Activated naive CD8-positive, alpha-beta T cell treated with anti-CD3 and anti-CD28 coated beads, Interleukin-2, amount 10 ng/mL, durations not matched to agents 7 days and 5 days (primary cell): ENCODE results near the gene ANKRD11. TPM values are rescaled to one million over a fixed set of nuclear protein-coding genes. Genes with fewer than 3 reads are reported as not detected.

Experiments
- ATAC-seq: fragments of 150-1000 bp; cut with Tn5 transposase; one replicate; pipeline ENCODE4 v1.10.0; 2021; ENCODE audit warnings: low read depth, moderate library complexity
- POLR2A ChIA-PET: fragments of 350-600 bp; sonication (Branson Sonifier 250); formaldehyde crosslinking; loops from one replicate; lab custom pipeline; 2021; ENCODE audit warnings: antibody characterized with exemption; lab: Charles Lee
- DNase-seq: peaks from one replicate; pipeline ENCODE4 v3.0.0; 2021
- H3K27ac Mint-ChIP-seq: one replicate; pipeline ENCODE4 v1.8.0; 2022; ENCODE audit warnings: mild to moderate bottlenecking, mixed read lengths
- H3K27me3 Mint-ChIP-seq: one replicate; pipeline ENCODE4 v1.8.0; 2022; ENCODE audit warnings: mild to moderate bottlenecking, moderate library complexity, mixed read lengths
- H3K36me3 Mint-ChIP-seq: one replicate; pipeline ENCODE4 v1.8.0; 2021; ENCODE audit warnings: mild to moderate bottlenecking, mixed read lengths
- H3K4me1 Mint-ChIP-seq: one replicate; pipeline ENCODE4 v1.8.0; 2021; ENCODE audit warnings: mixed read lengths
- H3K4me3 Mint-ChIP-seq: one replicate; pipeline ENCODE4 v1.8.0; 2022; ENCODE audit warnings: mild to moderate bottlenecking, moderate library complexity, mixed read lengths
- H3K9me3 Mint-ChIP-seq: one replicate; pipeline ENCODE4 v1.8.0; 2021; ENCODE audit warnings: mixed read lengths
- total RNA-seq, 2 experiments: library from RNA; stranded (reverse); gene quantifications; one replicate each; pipeline ENCODE4 v1.2.3, GENCODE V29; 2021

Gene ANKRD11
- total RNA-seq, 2 experiments from 2014 or later, result 213 to 217 TPM

DNA sequence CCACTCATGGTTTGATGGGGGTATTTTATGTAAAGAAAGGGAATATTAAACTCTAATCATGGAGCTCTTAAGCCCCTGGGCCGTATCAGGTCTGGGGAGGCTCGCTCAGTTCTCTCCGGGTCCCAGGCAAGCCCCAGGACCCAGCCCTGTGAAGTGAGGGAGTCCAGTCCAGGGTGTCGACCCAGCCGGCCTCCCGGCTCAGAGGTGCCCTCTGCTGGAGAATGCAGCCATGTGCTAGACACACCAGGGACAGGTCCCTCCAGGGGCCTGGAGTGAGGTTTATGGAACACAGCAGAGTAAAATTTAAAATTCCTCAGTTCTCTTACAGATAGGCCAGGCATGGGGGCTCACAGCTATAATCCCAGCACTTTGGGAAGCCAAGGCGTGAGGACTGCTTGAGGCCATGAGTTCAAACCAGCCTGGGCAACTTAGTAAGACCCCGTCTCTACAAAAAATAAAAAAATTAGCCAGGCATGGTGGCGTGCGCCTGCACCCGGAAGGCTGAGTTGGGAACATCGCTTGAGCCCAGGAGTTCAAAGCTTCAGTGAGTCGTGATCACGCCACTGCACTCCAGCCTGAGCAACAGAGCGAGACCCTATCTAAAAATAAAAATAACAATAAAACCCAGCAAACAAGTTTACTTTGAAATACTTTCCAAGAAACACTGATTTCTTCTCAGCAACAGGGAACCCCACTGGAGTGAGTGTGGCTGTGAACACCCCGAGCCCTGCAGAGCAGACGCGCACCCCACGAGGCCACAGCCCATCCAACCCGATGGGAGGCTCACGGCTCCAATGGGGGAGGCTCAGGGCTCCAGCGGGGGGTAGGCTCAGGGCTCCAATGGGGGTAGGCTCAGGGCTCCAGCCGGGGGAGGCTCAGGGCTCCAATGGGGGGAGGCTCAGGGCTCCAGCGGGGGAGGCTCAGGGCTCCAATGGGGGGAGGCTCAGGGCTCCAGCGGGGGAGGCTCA, 200.6 kb downstream of the ANKRD11 start:
- POLR2A ChIA-PET, result interaction anchor here (0.7 to 1.0 kb wide), 2 partner anchors 42 to 49 kb away, joined by 3 read pairs; no protein-coding TSS in a partner anchor
- Mint-ChIP-seq H3K36me3 (peaks cover 8% of the 10 kb centered on the region), H3K9me3 (no peaks in the 10 kb centered on the region), H3K4me3 (no peak overlapping the region), H3K27ac (peak overlapping the region; percentile 61), H3K27me3 (no peaks in the 10 kb centered on the region), H3K4me1 (peaks cover 6% of the 10 kb centered on the region)
- DNase-seq (peak; percentile 73), ATAC-seq (peak; percentile 91)

GRCh38 chr16:89288966-89289365, 201.4 kb downstream of the ANKRD11 start:
- H3K27me3 Mint-ChIP-seq, result no peaks in the 10 kb centered on the region
- H3K36me3 Mint-ChIP-seq, result peaks cover 8% of the 10 kb centered on the region
- H3K9me3 Mint-ChIP-seq, result no peaks in the 10 kb centered on the region
- H3K27ac Mint-ChIP-seq, result no peak overlapping the region
- H3K4me1 Mint-ChIP-seq, result peaks cover 4% of the 10 kb centered on the region
- H3K4me3 Mint-ChIP-seq, result no peak overlapping the region
- DNase-seq (no peak), ATAC-seq (no peak)
- POLR2A ChIA-PET, result interaction anchor here (0.7 to 1.0 kb wide), 2 partner anchors 41 to 48 kb away, joined by 3 read pairs; no protein-coding TSS in a partner anchor

DNA sequence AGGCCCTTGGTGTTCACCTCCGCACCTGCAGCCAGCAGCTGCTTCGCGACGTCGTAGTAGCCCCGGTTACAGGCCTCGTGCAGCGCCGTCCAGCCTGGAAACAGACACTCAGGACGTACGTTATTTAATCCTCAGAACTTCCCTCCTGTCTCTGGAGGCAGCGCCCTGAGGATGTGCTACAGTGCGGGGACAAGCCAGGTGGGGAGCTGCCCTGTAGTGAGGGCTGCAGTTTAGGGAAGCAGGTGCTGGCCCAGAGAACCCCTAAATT, 201.8 kb downstream of the ANKRD11 start:
- POLR2A ChIA-PET, result interaction anchor here (1.0 kb wide), 1 partner anchor 47 kb away, joined by 3 read pairs; no protein-coding TSS in a partner anchor
- Mint-ChIP-seq H3K9me3 (no peaks in the 10 kb centered on the region), H3K27me3 (no peaks in the 10 kb centered on the region), H3K4me1 (peaks cover 4% of the 10 kb centered on the region), H3K36me3 (peaks cover 8% of the 10 kb centered on the region), H3K4me3 (no peak overlapping the region), H3K27ac (no peak overlapping the region)
- no peak for DNase-seq
- ATAC-seq, result no peak

DNA sequence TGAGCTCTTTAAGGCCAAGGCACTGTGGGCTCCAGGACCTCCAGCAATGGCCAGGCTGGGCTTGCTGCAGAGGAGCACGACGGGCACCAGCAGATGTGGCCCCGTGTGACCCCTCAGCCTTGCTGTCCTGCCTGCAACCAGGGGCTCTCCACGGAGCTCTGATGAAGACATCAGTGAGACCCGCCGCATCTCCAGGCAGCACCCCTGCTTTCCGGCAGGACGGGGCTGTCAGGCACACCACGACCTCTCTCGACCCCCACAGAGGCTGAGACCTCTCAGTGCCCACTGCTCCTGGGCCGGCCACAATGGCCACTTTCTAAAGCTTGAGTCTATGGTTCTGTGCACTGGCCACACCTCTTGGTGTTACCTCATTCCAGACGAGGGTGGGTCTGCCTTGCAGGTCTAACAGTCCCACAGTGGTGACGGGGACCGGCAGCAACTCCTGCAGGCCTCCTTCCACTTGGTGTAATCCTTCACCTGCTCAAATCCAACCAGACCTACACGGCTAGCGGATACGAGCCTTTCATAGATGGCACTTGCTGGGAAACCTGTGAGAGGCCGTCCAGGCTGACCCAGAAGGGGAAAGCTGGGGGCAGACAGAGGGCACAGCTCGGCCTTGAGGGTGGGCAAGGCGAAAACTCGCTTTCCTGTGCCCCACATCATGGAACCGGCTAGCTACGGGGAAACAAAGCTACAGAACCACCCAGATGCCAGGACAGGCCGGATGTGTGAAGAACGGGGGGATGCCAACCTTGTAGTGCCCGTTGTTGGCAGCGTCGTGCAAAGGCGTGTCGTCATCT, 202.4 kb downstream of the ANKRD11 start:
- DNase-seq (no peak), ATAC-seq (no peak)
- no peaks in the 10 kb centered on the region for H3K9me3 Mint-ChIP-seq
- H3K27me3 Mint-ChIP-seq, result no peaks in the 10 kb centered on the region
- H3K27ac Mint-ChIP-seq, result no peak overlapping the region
- peaks cover 4% of the 10 kb centered on the region for H3K4me1 Mint-ChIP-seq
- POLR2A ChIA-PET, result no interaction called here
- no peak overlapping the region for H3K4me3 Mint-ChIP-seq
- H3K36me3 Mint-ChIP-seq, result peaks cover 8% of the 10 kb centered on the region

DNA sequence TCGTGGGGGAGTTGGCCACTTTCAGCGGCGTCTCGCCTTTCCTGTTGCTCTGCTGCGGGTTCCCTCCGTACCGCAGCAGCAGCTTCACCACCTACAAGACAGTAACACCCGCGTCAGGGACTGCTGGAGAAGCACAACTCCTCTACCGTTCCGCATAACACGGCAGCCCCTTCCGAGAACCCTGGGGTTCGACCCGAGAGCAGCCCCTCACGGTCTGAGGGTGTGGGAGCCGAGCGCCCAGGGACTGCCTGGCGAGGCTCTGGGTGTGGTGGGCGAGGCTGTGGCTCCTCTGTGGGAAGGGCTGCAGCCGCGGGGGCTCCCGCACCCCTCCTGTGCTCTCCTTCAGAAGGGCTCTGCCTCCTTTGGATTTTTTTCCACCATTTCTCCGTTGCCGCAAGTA, 204.3 kb downstream of the ANKRD11 start:
- no peak for ATAC-seq
- POLR2A ChIA-PET, result no interaction called here
- no peaks in the 10 kb centered on the region for H3K27me3 Mint-ChIP-seq
- H3K36me3 Mint-ChIP-seq, result peaks cover 5% of the 10 kb centered on the region
- no peaks in the 10 kb centered on the region for H3K9me3 Mint-ChIP-seq
- no peak for DNase-seq
- no peak overlapping the region for H3K4me3 Mint-ChIP-seq
- peaks cover 1% of the 10 kb centered on the region for H3K4me1 Mint-ChIP-seq
- H3K27ac Mint-ChIP-seq, result no peak overlapping the region

GRCh38 chr16:89285381-89285780, 205.0 kb downstream of the ANKRD11 start:
- no peak overlapping the region for H3K27ac Mint-ChIP-seq
- POLR2A ChIA-PET, result no interaction called here
- no peak for DNase-seq

DNA sequence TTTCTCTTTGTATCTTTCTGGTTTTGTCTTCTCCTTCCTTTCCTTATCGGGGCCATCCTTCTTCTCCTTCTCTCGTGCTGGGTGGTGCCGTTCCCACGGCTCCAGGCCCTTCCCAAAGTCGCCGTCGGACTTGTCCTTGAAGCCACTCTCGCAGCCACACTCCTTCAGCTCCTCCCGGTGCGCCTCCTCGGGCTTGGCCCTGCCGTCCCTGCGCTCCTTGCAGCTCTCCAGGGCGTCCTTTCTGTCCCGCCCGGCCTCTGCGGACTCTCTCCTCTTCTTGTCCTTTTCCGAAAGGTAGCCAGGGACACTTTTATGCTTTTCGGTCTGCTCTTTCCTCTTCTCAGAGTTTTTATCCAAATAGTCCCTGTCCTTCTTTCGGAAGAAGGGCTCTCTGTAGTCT, 206.9 kb downstream of the ANKRD11 start:
- POLR2A ChIA-PET, result no interaction called here
- ATAC-seq, result no peak
- no peaks in the 10 kb centered on the region for H3K4me1 Mint-ChIP-seq
- H3K4me3 Mint-ChIP-seq, result no peak overlapping the region
- peaks cover 8% of the 10 kb centered on the region for H3K36me3 Mint-ChIP-seq
- no peaks in the 10 kb centered on the region for H3K27me3 Mint-ChIP-seq
- DNase-seq, result no peak
- H3K27ac Mint-ChIP-seq, result no peak overlapping the region
- no peaks in the 10 kb centered on the region for H3K9me3 Mint-ChIP-seq

More at GRCh38 chr16:89285381-89285780, 205.0 kb downstream of the ANKRD11 start:
- Mint-ChIP-seq H3K9me3 (no peaks in the 10 kb centered on the region), H3K27me3 (no peaks in the 10 kb centered on the region), H3K4me1 (no peaks in the 10 kb centered on the region), H3K4me3 (no peak overlapping the region), H3K36me3 (peaks cover 8% of the 10 kb centered on the region)
- no peak for ATAC-seq

DNA sequence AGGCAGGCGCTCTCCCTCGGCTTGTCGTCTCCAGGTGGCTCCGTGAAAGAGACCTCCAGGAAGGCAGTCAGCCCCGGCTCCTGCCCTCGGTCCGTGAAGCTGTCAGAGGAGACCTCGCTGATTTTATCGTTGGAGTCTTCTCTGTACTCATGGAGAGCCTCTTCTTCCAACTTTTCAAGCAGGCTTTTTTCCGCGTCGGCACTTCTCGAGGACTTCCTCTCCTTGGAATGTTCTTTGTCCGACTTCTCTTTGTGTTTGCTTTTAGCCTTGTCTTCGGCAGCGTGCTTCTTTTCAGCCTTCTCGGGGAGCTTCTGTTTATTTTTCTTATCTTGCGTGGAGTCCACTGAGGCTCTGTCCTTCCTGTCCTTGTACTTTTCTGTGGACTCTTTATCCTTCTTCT, 207.8 kb downstream of the ANKRD11 start:
- POLR2A ChIA-PET, result no interaction called here
- Mint-ChIP-seq H3K4me1 (no peaks in the 10 kb centered on the region), H3K9me3 (no peaks in the 10 kb centered on the region), H3K27me3 (no peaks in the 10 kb centered on the region), H3K27ac (no peak overlapping the region), H3K4me3 (no peak overlapping the region), H3K36me3 (peaks cover 7% of the 10 kb centered on the region)
- ATAC-seq, result no peak
- DNase-seq, result no peak

DNA sequence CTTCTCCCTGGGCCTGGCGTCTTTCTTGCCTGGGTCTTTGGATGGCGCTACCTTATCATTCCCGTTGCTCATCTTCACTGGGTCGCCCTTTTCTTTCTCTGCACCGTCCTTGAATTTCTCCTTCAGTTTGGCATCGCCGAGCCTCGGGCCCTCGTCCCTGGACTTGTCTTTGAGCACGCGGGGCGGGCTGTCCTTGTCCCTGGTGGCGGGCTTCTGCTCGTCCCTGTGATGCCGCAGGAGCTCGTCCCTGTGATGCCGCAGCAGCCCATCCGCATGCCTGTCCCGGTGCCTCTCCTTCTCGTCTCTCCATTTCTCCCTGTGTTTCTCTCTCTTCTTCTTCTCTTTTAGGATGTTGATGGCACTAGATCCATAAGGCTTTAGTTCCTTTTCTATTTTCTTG, 208.5 kb downstream of the ANKRD11 start:
- ATAC-seq, result no peak
- no peaks in the 10 kb centered on the region for H3K9me3 Mint-ChIP-seq
- H3K36me3 Mint-ChIP-seq, result peaks cover 6% of the 10 kb centered on the region
- H3K27ac Mint-ChIP-seq, result no peak overlapping the region
- POLR2A ChIA-PET, result no interaction called here
- no peaks in the 10 kb centered on the region for H3K27me3 Mint-ChIP-seq
- H3K4me3 Mint-ChIP-seq, result no peak overlapping the region
- DNase-seq, result no peak
- H3K4me1 Mint-ChIP-seq, result no peaks in the 10 kb centered on the region

- DNase-seq, result no peak
- H3K9me3 Mint-ChIP-seq, result no peaks in the 10 kb centered on the region
- no peak overlapping the region for H3K4me3 Mint-ChIP-seq
- H3K36me3 Mint-ChIP-seq, result peaks cover 6% of the 10 kb centered on the region
- H3K27ac Mint-ChIP-seq, result no peak overlapping the region
- ATAC-seq, result no peak
- H3K27me3 Mint-ChIP-seq, result no peaks in the 10 kb centered on the region
- H3K4me1 Mint-ChIP-seq, result no peaks in the 10 kb centered on the region
- POLR2A ChIA-PET, result no interaction called here
Observed at GRCh38 chr16:89281189-89281577, 209.2 kb downstream of the ANKRD11 start.

DNA sequence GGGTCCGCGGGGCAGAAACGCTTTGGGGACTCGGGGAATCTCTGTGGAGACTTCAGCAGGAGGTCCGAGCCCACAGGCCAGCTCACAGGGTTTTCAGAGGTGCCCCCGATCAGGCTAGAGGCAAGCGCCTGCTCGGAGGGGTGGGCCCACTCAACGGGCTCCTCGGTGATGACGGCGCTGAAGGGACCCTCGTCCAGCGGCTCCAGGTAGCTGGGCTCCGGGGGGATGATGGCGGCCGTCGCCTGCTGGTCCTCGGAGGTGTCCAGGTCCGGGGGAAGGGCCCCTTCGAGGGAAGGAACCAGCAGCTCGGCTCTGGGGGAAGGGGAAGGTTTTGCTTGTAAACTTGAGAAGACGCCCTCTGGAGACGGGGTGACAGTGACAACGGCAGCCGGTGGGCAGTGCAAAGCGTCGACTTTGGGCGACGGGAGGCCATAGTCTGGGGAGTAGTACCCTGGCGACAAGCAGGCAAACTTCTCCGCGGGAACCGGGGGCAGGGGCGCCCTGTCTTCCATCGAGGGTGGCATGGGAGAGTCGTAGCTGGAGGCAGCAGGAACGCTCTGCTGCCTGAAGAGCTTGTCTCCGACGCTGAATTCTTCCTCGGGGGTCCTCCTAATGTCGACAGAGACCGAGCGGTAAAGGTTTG, 209.7 kb downstream of the ANKRD11 start:
- Mint-ChIP-seq H3K36me3 (peaks cover 5% of the 10 kb centered on the region), H3K4me1 (no peaks in the 10 kb centered on the region), H3K9me3 (no peaks in the 10 kb centered on the region), H3K4me3 (no peak overlapping the region), H3K27ac (no peak overlapping the region), H3K27me3 (no peaks in the 10 kb centered on the region)
- ATAC-seq, result no peak
- no peak for DNase-seq
- POLR2A ChIA-PET, result no interaction called here

DNA sequence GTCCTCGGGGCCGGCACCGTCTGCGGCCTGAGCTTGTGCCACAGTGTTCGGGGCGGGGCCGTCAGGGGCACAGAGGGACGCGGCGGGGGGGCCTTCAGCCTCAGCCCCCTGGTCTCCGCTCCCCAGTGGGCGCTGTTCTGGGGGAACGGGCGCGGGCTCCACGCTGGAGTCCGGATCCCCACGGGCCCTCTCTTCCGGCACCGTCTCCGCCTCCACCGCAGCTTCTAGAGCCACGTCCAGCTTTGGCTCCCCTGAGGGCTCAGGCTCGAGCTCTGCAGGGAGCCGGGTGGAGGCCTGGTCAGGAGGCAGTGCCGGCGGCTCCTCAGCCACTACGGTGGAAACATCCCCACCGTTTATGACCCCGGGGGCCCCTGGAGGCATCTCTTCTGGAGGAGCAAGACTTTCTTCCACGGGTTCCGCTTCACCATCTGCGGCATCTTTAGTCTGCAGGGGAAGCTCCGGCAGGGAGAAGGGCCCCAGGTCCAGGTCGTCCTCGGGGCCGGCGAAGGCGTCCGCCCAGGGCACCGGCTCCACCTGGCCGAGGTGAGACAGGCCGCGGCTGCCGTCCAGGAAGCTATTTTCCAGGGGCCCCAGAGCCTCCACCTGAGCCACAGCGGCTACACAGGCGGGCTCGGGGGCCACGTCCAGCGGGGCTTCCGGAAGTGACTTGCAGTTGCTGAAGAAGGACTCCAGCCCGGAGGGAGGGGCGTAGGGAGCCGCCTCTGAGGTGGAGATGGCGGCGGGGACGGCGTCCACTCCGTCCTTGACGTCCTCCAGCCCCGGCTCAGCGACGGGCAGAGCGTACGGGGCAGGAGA, 210.5 kb downstream of the ANKRD11 start:
- Mint-ChIP-seq H3K9me3 (no peaks in the 10 kb centered on the region), H3K27ac (no peak overlapping the region), H3K4me3 (no peak overlapping the region), H3K27me3 (no peaks in the 10 kb centered on the region), H3K4me1 (no peaks in the 10 kb centered on the region), H3K36me3 (peaks cover 5% of the 10 kb centered on the region)
- POLR2A ChIA-PET, result no interaction called here
- DNase-seq, result no peak
- no peak for ATAC-seq
